ENCODE measurements around the gene PSMA1. TPM values are rescaled to one million over a fixed set of nuclear protein-coding genes. Genes with fewer than 3 reads are reported as not detected.

PSMA1 gene
- total RNA-seq, 4 donors from 2014 or later, result 129 to 183 (median 145) TPM

DNA sequence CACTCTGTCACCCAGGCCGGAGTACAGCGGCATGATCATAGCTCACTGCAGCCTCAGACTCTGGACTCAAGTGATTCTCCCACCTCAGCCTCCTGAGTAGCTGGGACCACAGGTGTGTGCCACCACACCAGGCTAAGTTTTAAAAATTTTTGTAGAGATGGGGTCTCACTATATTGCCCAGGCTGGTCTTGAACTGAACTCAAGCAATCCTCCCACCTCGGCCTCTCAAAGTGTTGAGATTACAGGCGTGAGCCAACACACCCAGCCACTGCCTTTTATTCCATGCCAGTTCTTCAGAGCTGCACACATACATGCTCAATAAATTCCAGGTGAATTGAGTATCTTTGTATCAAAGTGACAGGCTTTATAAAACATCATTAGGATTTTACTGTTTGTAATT lies 18.1 kb downstream of the PSMA1 start:
- TF ChIP-seq, protein P1, sequence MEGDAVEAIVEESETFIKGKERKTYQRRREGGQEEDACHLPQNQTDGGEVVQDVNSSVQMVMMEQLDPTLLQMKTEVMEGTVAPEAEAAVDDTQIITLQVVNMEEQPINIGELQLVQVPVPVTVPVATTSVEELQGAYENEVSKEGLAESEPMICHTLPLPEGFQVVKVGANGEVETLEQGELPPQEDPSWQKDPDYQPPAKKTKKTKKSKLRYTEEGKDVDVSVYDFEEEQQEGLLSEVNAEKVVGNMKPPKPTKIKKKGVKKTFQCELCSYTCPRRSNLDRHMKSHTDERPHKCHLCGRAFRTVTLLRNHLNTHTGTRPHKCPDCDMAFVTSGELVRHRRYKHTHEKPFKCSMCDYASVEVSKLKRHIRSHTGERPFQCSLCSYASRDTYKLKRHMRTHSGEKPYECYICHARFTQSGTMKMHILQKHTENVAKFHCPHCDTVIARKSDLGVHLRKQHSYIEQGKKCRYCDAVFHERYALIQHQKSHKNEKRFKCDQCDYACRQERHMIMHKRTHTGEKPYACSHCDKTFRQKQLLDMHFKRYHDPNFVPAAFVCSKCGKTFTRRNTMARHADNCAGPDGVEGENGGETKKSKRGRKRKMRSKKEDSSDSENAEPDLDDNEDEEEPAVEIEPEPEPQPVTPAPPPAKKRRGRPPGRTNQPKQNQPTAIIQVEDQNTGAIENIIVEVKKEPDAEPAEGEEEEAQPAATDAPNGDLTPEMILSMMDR (IDR thresholded peaks at IDR 0.05; ENCODE audit: low read depth), result no peak

DNA sequence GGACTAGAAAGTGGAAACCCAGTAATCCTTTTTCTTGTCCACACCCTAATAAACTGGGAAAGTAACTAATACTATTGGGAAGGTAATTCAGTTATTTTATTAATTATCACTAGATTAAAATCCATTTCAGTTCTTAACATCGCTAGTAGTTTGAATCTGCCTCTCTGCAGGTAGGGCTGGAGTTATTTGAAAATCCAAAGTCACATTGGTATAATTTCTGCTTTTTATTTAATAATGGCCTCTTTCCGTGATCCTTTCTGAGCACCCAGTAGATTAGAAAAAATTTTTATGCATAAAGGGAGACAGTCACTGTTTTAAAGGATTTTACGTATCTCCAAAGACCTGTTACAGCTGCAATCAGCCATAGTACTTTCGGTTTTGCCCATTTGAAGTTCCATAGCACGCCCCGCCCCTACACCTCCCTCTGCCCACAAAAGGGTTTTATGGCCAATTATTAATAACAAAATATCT lies 20.0 kb downstream of the PSMA1 start:
- TF ChIP-seq, protein P1 (IDR thresholded peaks at IDR 0.05; ENCODE audit: low read depth), result no peak

GRCh38 chr11:14499560-14500180 lies 20.5 kb downstream of the PSMA1 start, which contains the start of gene COPB1:
Gene COPB1 (minus strand): TSS chr11:14499811. CDS start chr11:14498928, 883 bp downstream.
- TF ChIP-seq, protein P1 (IDR thresholded peaks at IDR 0.05; ENCODE audit: low read depth), result no peak

- TF ChIP-seq, protein P1 (IDR thresholded peaks at IDR 0.05; ENCODE audit: low read depth), result no peak
Observed at GRCh38 chr11:14499178-14499559, 21.0 kb downstream of the PSMA1 start.

DNA sequence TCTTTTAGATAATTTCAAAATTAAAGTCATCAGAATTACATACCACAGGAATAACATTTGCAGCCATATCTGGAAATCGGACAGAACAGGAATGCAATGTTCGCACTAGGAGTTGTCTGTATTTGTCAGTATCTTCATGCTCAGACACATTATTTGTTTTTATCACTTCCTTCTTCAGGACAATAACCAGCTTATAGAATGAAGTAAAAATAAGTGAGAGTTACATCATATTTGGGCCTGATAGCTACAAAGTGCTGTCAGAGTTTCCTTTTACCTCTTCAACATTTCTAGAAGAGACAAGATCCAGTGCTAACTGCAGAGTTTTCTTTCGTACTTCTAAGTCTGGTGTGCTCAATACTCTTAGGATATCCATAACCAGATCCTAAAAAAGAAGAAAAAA lies 39.5 kb downstream of the PSMA1 start:
- TF ChIP-seq, protein P1 (IDR thresholded peaks at IDR 0.05; ENCODE audit: low read depth), result no peak

DNA sequence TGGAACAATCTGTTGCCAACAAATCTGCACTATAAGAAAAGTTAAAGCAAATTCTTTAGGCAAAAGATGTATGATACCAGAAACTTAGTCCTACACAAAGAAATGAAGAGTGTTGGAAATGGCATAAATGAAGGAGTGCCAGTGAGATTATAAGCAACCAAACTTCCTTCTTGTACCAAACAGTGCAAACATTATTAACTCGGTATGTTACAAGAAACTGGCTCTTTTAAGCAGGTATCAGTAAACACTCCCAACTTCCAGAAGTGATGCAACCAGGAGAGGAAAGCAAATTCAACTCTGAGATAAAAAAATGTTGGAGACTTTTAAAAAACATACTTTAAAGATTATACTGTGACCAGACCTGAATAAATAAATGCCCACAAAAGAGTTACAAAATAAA lies 49.1 kb downstream of the PSMA1 start:
- TF ChIP-seq, protein P1 (IDR thresholded peaks at IDR 0.05; ENCODE audit: low read depth), result no peak

- TF ChIP-seq, protein P1 (IDR thresholded peaks at IDR 0.05; ENCODE audit: low read depth), result no peak
Observed at GRCh38 chr11:14463623-14464022, 56.6 kb downstream of the PSMA1 start.

All from subcutaneous adipose tissue (tissue), 4 donors.